GM12878 (cell line): ENCODE results near the gene HRH2. TPM values are rescaled to one million over a fixed set of nuclear protein-coding genes. Genes with fewer than 3 reads are reported as not detected.

Experiments used
- HDAC6 ChIP-seq: fragments of 200-600 bp; sonication (generic); IDR thresholded peaks from one replicate; pipeline ENCODE4 v1.8.0; 2017; ENCODE audit warnings: antibody characterized with exemption; ENCODE audit not compliant: unreplicated experiment
- NFYA ChIP-seq: IDR thresholded peaks from 2 replicates; pipeline ENCODE4 v1.6.1; 2011; ENCODE audit warnings: low read depth, mild to moderate bottlenecking, low read length, improper control_type of control experiment, borderline replicate concordance
- NFYB ChIP-seq: IDR thresholded peaks from 2 replicates; pipeline ENCODE4 v1.6.1; 2011; ENCODE audit warnings: low read depth, mild to moderate bottlenecking, low read length, improper control_type of control experiment, moderate library complexity; ENCODE audit not compliant: insufficient read depth
- PKNOX1 ChIP-seq: fragments of 450-650 bp; IDR thresholded peaks from 2 replicates; pipeline ENCODE4 v1.6.1; 2016; ENCODE audit warnings: mild to moderate bottlenecking
- RBBP5 ChIP-seq: fragments of 200-600 bp; sonication (generic); conservative IDR thresholded peaks from 2 replicates; pipeline ENCODE4 v1.6.1; 2016
- SMAD5 ChIP-seq: IDR thresholded peaks from 2 replicates; pipeline ENCODE4 v1.6.1; 2016; ENCODE audit warnings: antibody characterized with exemption, low read depth
- SREBF1 ChIP-seq: IDR thresholded peaks from 2 replicates; pipeline ENCODE4 v1.6.1; 2012; ENCODE audit warnings: mild to moderate bottlenecking, low read length
- TARDBP ChIP-seq: IDR thresholded peaks from 2 replicates; pipeline ENCODE4 v1.6.1; 2016; ENCODE audit warnings: borderline replicate concordance
- USF1 ChIP-seq: IDR thresholded peaks from 2 replicates; pipeline ENCODE4 v1.6.1; 2011; ENCODE audit warnings: borderline replicate concordance, low read depth, mild to moderate bottlenecking, moderate library complexity, mixed read lengths, low read length; ENCODE audit not compliant: insufficient read depth; ENCODE audit errors: extremely low read length
- ZNF274 ChIP-seq: IDR thresholded peaks from one replicate; pipeline ENCODE4 v1.8.0; 2011; ENCODE audit not compliant: insufficient read length, insufficient read depth
- ZNF592 ChIP-seq: fragments of 450-650 bp; IDR thresholded peaks from 2 replicates; pipeline ENCODE4 v1.6.1; 2017; ENCODE audit warnings: mild to moderate bottlenecking, moderate library complexity
- polyA plus RNA-seq, 11 experiments: library from polyadenylated mRNA; depleted of rRNA in 4 of 11; unstranded in 6 of 11; stranded (reverse) in 5 of 11; fragments of >200 nt; fragmentation: Nextera tagmentation in 4 of 11; fragmentation: Illumina TruSeq in 1 of 11; extraction: Ambion mirVana in 4 of 11; extraction: Trizol in 1 of 11; gene quantifications; 1 replicate in 1 of 11; 2 replicates in 10 of 11; pipeline versions ENCODE4 v1.2.1 to v1.2.3, GENCODE V29; 2011 to 2016; ENCODE audit warnings: inconsistent platforms in 2 of 11, missing spikeins in 2 of 11, low read depth in 1 of 11
- total RNA-seq, 4 experiments: library from RNA; depleted of rRNA in 3 of 4; stranded (reverse); fragments of >200 nt in 3 of 4; fragmentation: Illumina TruSeq in 1 of 4; extraction: Trizol in 1 of 4; gene quantifications; 2 replicates each; pipeline versions ENCODE4 v1.2.1 to v1.2.3, GENCODE V29; 2013 to 2021

Gene HRH2
- total and polyA plus RNA-seq, 10 of the 15 experiments (the other 5 are each of a cell fraction or from before 2014, with no cell fraction given) = 0.01 to 0.05 (median 0.03) TPM; not detected in 7

GRCh38 chr5:175751369-175751768, 93.5 kb downstream of the HRH2 start (continued):
- no peak for TF ChIP-seq PKNOX1
- TF ChIP-seq ZNF592 = no peak
- TF ChIP-seq TARDBP = no peak
- TF ChIP-seq NFYB = no peak
- no peak for TF ChIP-seq USF1
- no peak for TF ChIP-seq NFYA
- TF ChIP-seq SREBF1 = no peak
- no peak for TF ChIP-seq HDAC6
- TF ChIP-seq ZNF274 = no peak
- TF ChIP-seq SMAD5 = no peak
- no peak for TF ChIP-seq RBBP5
- TF ChIP-seq, all 136 proteins: peak for 0
